ENCODE data around the gene IGF2BP2.

DNA sequence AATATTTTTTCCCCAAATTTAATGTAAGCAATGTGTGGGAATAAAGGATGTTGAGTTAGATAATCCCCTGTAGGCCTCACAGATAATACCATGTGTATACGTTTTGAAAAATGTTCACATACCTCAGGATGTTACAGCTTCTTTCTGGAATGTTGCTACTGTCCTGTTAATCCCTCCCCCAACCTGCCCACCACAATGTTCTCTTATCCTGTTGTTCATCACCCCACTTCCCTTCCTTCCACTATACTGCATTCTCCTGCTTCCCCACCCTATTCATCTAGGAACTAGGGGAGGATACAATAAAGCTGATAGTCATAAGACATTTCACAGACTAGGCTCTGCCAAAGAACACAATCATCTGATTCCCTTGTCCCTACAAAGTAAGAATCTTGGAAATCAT lies 92.1 kb downstream of the IGF2BP2 start:
- TF ChIP-seq FOS (IDR thresholded peaks at IDR 0.05; ENCODE audit: low read depth, low read length) (no peak), SMC3 (IDR thresholded peaks at IDR 0.05; ENCODE audit: low read depth, low read length) (no peak), BHLHE40 (IDR thresholded peaks at IDR 0.05; ENCODE audit: low read depth, low read length) (no peak), MXI1 (IDR thresholded peaks at IDR 0.05; ENCODE audit: borderline replicate concordance, low read depth, low read length) (no peak), RCOR1 (IDR thresholded peaks at IDR 0.05; ENCODE audit: insufficient replicate concordance, low read length) (no peak), RAD21 (IDR thresholded peaks at IDR 0.05; ENCODE audit: low read length) (no peak), POLR2A (IDR thresholded peaks at IDR 0.05; ENCODE audit: low read depth, low read length) (no peak), MAFK (IDR thresholded peaks at IDR 0.05; ENCODE audit: low read depth, low read length) (no peak)
- TF ChIP-seq, protein P1, sequence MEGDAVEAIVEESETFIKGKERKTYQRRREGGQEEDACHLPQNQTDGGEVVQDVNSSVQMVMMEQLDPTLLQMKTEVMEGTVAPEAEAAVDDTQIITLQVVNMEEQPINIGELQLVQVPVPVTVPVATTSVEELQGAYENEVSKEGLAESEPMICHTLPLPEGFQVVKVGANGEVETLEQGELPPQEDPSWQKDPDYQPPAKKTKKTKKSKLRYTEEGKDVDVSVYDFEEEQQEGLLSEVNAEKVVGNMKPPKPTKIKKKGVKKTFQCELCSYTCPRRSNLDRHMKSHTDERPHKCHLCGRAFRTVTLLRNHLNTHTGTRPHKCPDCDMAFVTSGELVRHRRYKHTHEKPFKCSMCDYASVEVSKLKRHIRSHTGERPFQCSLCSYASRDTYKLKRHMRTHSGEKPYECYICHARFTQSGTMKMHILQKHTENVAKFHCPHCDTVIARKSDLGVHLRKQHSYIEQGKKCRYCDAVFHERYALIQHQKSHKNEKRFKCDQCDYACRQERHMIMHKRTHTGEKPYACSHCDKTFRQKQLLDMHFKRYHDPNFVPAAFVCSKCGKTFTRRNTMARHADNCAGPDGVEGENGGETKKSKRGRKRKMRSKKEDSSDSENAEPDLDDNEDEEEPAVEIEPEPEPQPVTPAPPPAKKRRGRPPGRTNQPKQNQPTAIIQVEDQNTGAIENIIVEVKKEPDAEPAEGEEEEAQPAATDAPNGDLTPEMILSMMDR (conservative IDR thresholded peaks at IDR 0.05; ENCODE audit: low read depth, low read length) = no peak
- TF ChIP-seq, protein P2, sequence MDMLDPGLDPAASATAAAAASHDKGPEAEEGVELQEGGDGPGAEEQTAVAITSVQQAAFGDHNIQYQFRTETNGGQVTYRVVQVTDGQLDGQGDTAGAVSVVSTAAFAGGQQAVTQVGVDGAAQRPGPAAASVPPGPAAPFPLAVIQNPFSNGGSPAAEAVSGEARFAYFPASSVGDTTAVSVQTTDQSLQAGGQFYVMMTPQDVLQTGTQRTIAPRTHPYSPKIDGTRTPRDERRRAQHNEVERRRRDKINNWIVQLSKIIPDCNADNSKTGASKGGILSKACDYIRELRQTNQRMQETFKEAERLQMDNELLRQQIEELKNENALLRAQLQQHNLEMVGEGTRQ (IDR thresholded peaks at IDR 0.05; ENCODE audit: low read depth, low read length) = no peak
